Immature natural killer cell (primary cell): ENCODE measurements around the gene BRK1. TPM values are rescaled to one million over a fixed set of nuclear protein-coding genes. Genes with fewer than 3 reads are reported as not detected.
"Not testable (repeated sequence)": the region's sequence is repeated elsewhere in the genome, so short reads cannot be mapped to it uniquely, and the experiment has no call there.

ENCODE experiments used
- DNase-seq, 3 donors: peaks; one replicate each; pipeline ENCODE4 v3.0.0; 2022; ENCODE audit warnings: mixed read lengths in 1 of 3
- H3K27ac Mint-ChIP-seq, 6 donors: one replicate each; pipeline ENCODE4 v1.8.0; 2020; ENCODE audit warnings: mixed read lengths in 6 of 6, mild to moderate bottlenecking in 5 of 6, inconsistent platforms in 4 of 6, moderate library complexity in 3 of 6
- H3K27me3 Mint-ChIP-seq, 3 donors: one replicate each; pipeline ENCODE4 v1.8.0; 2020 to 2021; ENCODE audit warnings: low read depth in 3 of 3, mild to moderate bottlenecking in 3 of 3, mixed read lengths in 3 of 3, moderate library complexity in 3 of 3, inconsistent platforms in 1 of 3
- H3K36me3 Mint-ChIP-seq, 3 donors: one replicate each; pipeline ENCODE4 v1.8.0; 2020; ENCODE audit warnings: mixed read lengths in 3 of 3, inconsistent platforms in 2 of 3, mild to moderate bottlenecking in 2 of 3
- H3K4me1 Mint-ChIP-seq, 2 donors: one replicate each; pipeline ENCODE4 v1.8.0; 2020; ENCODE audit warnings: inconsistent platforms in 2 of 2, mild to moderate bottlenecking in 2 of 2, mixed read lengths in 2 of 2, moderate library complexity in 1 of 2
- H3K4me3 Mint-ChIP-seq, 5 donors: one replicate each; pipeline ENCODE4 v1.8.0; 2020; ENCODE audit warnings: mild to moderate bottlenecking in 5 of 5, mixed read lengths in 5 of 5, inconsistent platforms in 3 of 5, moderate library complexity in 3 of 5
- H3K9me3 Mint-ChIP-seq, 6 donors: one replicate each; pipeline ENCODE4 v1.8.0; 2020; ENCODE audit warnings: mild to moderate bottlenecking in 6 of 6, mixed read lengths in 6 of 6, inconsistent platforms in 4 of 6, moderate library complexity in 3 of 6
- polyA plus RNA-seq, 3 donors: library from polyadenylated mRNA; unstranded; fragments of 300-500 nt; fragmentation: Illumina TruSeq; gene quantifications; one replicate each; pipeline ENCODE4 v1.2.3, GENCODE V29; 2021

The BRK1 gene
- polyA plus RNA-seq: 100 to 1,000 TPM; 290 to 348 (median 301) TPM

GRCh38 chr3:10115326-10116137 is at the start of gene BRK1:
BRK1 (plus strand) TSS chr3:10115675; CDS start chr3:10115702, 27 bp downstream.
- Mint-ChIP-seq H3K36me3 (no peaks in the 10 kb centered on the region), H3K9me3 (no peaks in the 10 kb centered on the region), H3K27ac (peak within 1 kb of the TSS; percentile 94 to 97 (median 96)), H3K4me1 (peaks cover 30 to 44% of the 10 kb centered on the region in 2 donors), H3K27me3 (peaks cover 2 to 12% (median 10%) of the 10 kb centered on the region in 3 donors), H3K4me3 (peak within 1 kb of the TSS; percentile 94 to 99 (median 98))
- peak; percentile 87 to 93 (median 91) for DNase-seq

- peaks cover 8 to 17% (median 8%) of the 10 kb centered on the region in 3 donors for H3K36me3 Mint-ChIP-seq
- not testable (repeated sequence) for H3K4me1 Mint-ChIP-seq, H3K9me3 Mint-ChIP-seq, H3K27ac Mint-ChIP-seq, H3K27me3 Mint-ChIP-seq, DNase-seq, H3K4me3 Mint-ChIP-seq
Observed at GRCh38 chr3:10070077-10070476, 45.4 kb upstream of the BRK1 start.

GRCh38 chr3:10074666-10075065 is 40.8 kb upstream of the BRK1 start:
- Mint-ChIP-seq H3K4me3 (no peak overlapping the region), H3K4me1 (no peaks in the 10 kb centered on the region), H3K27me3 (no peaks in the 10 kb centered on the region), H3K36me3 (peaks cover 0 to 3% (median 3%) of the 10 kb centered on the region in 3 donors), H3K27ac (no peak overlapping the region), H3K9me3 (no peaks in the 10 kb centered on the region)
- DNase-seq: no peak

GRCh38 chr3:10081871-10082270 is 33.6 kb upstream of the BRK1 start:
- Mint-ChIP-seq H3K9me3 (no peaks in the 10 kb centered on the region), H3K4me1 (no peaks in the 10 kb centered on the region), H3K4me3 (no peak overlapping the region), H3K27me3 (no peaks in the 10 kb centered on the region), H3K27ac (no peak overlapping the region), H3K36me3 (peaks cover under 1 to 13% (median 9%) of the 10 kb centered on the region in 3 donors)
- DNase-seq: no peak

GRCh38 chr3:10085738-10086137 is 29.7 kb upstream of the BRK1 start:
- DNase-seq: no peak
- no peaks in the 10 kb centered on the region for H3K9me3 Mint-ChIP-seq
- no peaks in the 10 kb centered on the region for H3K27me3 Mint-ChIP-seq
- H3K27ac Mint-ChIP-seq: no peak overlapping the region
- H3K4me3 Mint-ChIP-seq: no peak overlapping the region
- no peaks in the 10 kb centered on the region for H3K4me1 Mint-ChIP-seq
- peaks cover 6 to 22% (median 7%) of the 10 kb centered on the region in 3 donors for H3K36me3 Mint-ChIP-seq

- Mint-ChIP-seq H3K27me3 (no peaks in the 10 kb centered on the region), H3K27ac (peak overlapping the region in 1 of 6 donors; percentile 67), H3K4me3 (no peak overlapping the region), H3K36me3 (peaks cover 0 to 17% (median 11%) of the 10 kb centered on the region in 3 donors), H3K4me1 (no peaks in the 10 kb centered on the region), H3K9me3 (no peaks in the 10 kb centered on the region)
- DNase-seq: no peak
Observed at GRCh38 chr3:10088256-10088655, 27.2 kb upstream of the BRK1 start.

GRCh38 chr3:10090179-10090578 is 25.3 kb upstream of the BRK1 start:
- Mint-ChIP-seq H3K36me3 (peaks cover 0 to 17% (median 11%) of the 10 kb centered on the region in 3 donors), H3K4me3 (no peak overlapping the region), H3K9me3 (no peaks in the 10 kb centered on the region)

GRCh38 chr3:10090774-10091173 is 24.7 kb upstream of the BRK1 start:
- H3K27me3 Mint-ChIP-seq, H3K4me3 Mint-ChIP-seq, H3K4me1 Mint-ChIP-seq, H3K27ac Mint-ChIP-seq, DNase-seq, H3K9me3 Mint-ChIP-seq: not testable (repeated sequence)
- peaks cover 0 to 17% (median 11%) of the 10 kb centered on the region in 3 donors for H3K36me3 Mint-ChIP-seq

More at GRCh38 chr3:10090179-10090578, 25.3 kb upstream of the BRK1 start:
- Mint-ChIP-seq H3K27me3 (no peaks in the 10 kb centered on the region), H3K27ac (no peak overlapping the region), H3K4me1 (no peaks in the 10 kb centered on the region)
- no peak for DNase-seq

GRCh38 chr3:10091387-10091786 is 24.1 kb upstream of the BRK1 start:
- H3K36me3 Mint-ChIP-seq: peaks cover 0 to 17% (median 11%) of the 10 kb centered on the region in 3 donors
- not testable (repeated sequence) for H3K9me3 Mint-ChIP-seq, DNase-seq, H3K4me1 Mint-ChIP-seq, H3K27ac Mint-ChIP-seq, H3K4me3 Mint-ChIP-seq, H3K27me3 Mint-ChIP-seq

- no peaks in the 10 kb centered on the region for H3K9me3 Mint-ChIP-seq
- no peaks in the 10 kb centered on the region for H3K4me1 Mint-ChIP-seq
- no peak overlapping the region for H3K4me3 Mint-ChIP-seq
- H3K27ac Mint-ChIP-seq: no peak overlapping the region
- peaks cover 4 to 11% (median 6%) of the 10 kb centered on the region in 3 donors for H3K36me3 Mint-ChIP-seq
- no peak for DNase-seq
- H3K27me3 Mint-ChIP-seq: no peaks in the 10 kb centered on the region
Observed at GRCh38 chr3:10093678-10094077, 21.8 kb upstream of the BRK1 start.

- Mint-ChIP-seq H3K4me3 (no peak overlapping the region), H3K27me3 (no peaks in the 10 kb centered on the region), H3K27ac (no peak overlapping the region), H3K36me3 (peaks cover 0 to 10% (median 4%) of the 10 kb centered on the region in 3 donors), H3K9me3 (no peaks in the 10 kb centered on the region), H3K4me1 (no peaks in the 10 kb centered on the region)
- DNase-seq: no peak
Observed at GRCh38 chr3:10099041-10099440, 16.4 kb upstream of the BRK1 start.

- no peak overlapping the region for H3K27ac Mint-ChIP-seq
- H3K4me1 Mint-ChIP-seq: no peaks in the 10 kb centered on the region
- H3K36me3 Mint-ChIP-seq: no peaks in the 10 kb centered on the region
Observed at GRCh38 chr3:10106919-10107318, 8.6 kb upstream of the BRK1 start.

GRCh38 chr3:10108091-10108490 is 7.4 kb upstream of the BRK1 start, which contains the start of gene FANCD2OS:
FANCD2OS (minus strand) TSS chr3:10108255; CDS start chr3:10104774, 3,481 bp downstream.
- Mint-ChIP-seq H3K4me3 (no peak within 1 kb of the TSS), H3K27ac (no peak within 1 kb of the TSS)

More at GRCh38 chr3:10106919-10107318, 8.6 kb upstream of the BRK1 start:
- DNase-seq: no peak
- no peaks in the 10 kb centered on the region for H3K27me3 Mint-ChIP-seq
- H3K4me3 Mint-ChIP-seq: no peak overlapping the region
- H3K9me3 Mint-ChIP-seq: no peaks in the 10 kb centered on the region

GRCh38 chr3:10116138-10116460 is 624 bp downstream of the BRK1 start:
- Mint-ChIP-seq H3K27me3 (peaks cover 2 to 12% (median 10%) of the 10 kb centered on the region in 3 donors), H3K36me3 (peaks cover 0 to under 1% (median 0%) of the 10 kb centered on the region in 3 donors), H3K9me3 (no peaks in the 10 kb centered on the region), H3K4me3 (peak overlapping the region; percentile 94 to 99 (median 98)), H3K27ac (peak overlapping the region; percentile 94 to 97 (median 96)), H3K4me1 (peaks cover 30 to 50% of the 10 kb centered on the region in 2 donors)
- DNase-seq: no peak

More at GRCh38 chr3:10108091-10108490, 7.4 kb upstream of the BRK1 start, which contains the start of gene FANCD2OS:
- Mint-ChIP-seq H3K4me1 (no peaks in the 10 kb centered on the region), H3K27me3 (no peaks in the 10 kb centered on the region), H3K36me3 (no peaks in the 10 kb centered on the region), H3K9me3 (no peaks in the 10 kb centered on the region)
- no peak for DNase-seq
